GM12892 (cell line): ENCODE measurements around the gene OSTN.

ENCODE experiments used
- POLR2A ChIP-seq: IDR thresholded peaks from 2 replicates; pipeline ENCODE4 v1.6.1; 2011; ENCODE audit warnings: low read depth, low read length, control low read depth
- POLR2AphosphoS5 ChIP-seq: IDR thresholded peaks from 2 replicates; pipeline ENCODE4 v1.6.1; 2011; ENCODE audit warnings: low read depth, low read length, control low read depth
- TAF1 ChIP-seq: IDR thresholded peaks from 2 replicates; pipeline ENCODE4 v1.6.1; 2011; ENCODE audit warnings: low read depth, mild to moderate bottlenecking, control low read depth, low read length, borderline replicate concordance

GRCh38 chr3:191314109-191314728, 115.2 kb downstream of the OSTN start:
- no peak for TF ChIP-seq POLR2A
- no peak for TF ChIP-seq POLR2AphosphoS5
- TF ChIP-seq TAF1, result no peak
